Fibroblast of skin of right quadriceps (primary cell): ENCODE results near the gene CABLES2.
A peak's percentile ranks its signal among the peaks of the same experiment; 100 is the strongest.
"Not testable (repeated sequence)": the region's sequence is repeated elsewhere in the genome, so short reads cannot be mapped to it uniquely, and the experiment has no call there.

Source experiments
- DNase-seq: peaks from one replicate; pipeline ENCODE4 v3.0.0-alpha.2; 2013

Gene CABLES2

DNA sequence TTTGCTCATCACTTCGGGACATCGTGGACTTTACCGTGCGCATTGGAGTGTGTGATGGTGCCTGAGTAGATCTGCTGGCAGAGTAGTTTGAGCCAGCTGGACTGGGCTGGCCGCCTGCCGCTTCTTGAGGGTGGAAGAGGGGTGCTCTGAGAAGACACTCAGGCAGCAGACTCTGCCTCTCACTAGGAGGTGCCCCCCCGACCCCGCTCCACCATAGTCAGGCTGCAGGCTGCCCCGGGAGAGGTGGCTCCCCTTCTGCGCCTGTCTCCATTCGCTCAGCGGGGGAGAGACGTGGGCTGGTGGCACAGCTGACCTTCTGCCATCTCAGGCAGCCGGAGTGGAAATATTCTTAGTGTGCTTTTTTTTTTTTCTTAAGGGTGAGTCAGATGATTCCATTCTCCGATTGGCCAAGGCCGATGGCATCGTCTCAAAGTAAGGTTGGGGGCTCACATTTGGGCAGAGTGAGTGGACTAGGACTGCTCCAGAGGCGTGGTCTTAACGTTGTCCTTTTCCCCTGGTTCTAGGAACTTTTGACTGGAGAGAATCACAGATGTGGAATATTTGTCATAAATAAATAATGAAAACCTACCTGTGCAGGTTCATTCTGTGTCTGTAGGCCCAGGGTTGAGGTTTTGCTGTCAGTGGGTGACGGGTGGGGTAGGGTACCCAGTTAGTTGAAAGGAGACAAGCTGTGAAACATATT lies 19.0 kb downstream of the CABLES2 start:
- no peak for DNase-seq

DNA sequence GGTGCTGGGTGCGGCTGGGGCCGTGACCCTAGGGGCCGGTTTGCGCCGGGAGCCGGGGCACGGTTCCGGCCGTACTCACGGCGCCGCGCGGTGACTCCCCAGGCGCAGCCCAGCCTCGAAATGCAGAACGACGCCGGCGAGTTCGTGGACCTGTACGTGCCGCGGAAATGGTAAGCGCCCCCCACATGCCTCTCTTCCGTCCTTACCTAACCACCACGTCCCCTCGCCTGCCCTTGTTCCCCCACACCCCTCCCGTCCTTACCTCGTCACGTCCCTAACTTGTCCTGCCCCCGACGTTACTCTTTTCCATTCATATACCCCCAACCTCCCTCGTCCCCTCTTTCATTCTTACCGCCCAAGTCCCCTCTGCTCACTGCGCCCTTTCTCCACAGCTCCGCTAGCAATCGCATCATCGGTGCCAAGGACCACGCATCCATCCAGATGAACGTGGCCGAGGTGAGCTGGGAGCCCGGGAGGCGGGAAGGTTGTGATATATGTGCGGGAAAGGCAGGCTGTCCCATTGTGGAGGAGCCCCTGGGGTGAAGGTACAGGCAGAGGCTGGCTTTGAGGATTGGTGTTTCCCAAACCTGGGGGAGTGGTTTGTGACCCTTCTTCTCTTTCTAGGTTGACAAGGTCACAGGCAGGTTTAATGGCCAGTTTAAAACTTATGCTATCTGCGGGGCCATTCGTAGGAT lies 19.7 kb downstream of the CABLES2 start:
- DNase-seq = no peak

DNA sequence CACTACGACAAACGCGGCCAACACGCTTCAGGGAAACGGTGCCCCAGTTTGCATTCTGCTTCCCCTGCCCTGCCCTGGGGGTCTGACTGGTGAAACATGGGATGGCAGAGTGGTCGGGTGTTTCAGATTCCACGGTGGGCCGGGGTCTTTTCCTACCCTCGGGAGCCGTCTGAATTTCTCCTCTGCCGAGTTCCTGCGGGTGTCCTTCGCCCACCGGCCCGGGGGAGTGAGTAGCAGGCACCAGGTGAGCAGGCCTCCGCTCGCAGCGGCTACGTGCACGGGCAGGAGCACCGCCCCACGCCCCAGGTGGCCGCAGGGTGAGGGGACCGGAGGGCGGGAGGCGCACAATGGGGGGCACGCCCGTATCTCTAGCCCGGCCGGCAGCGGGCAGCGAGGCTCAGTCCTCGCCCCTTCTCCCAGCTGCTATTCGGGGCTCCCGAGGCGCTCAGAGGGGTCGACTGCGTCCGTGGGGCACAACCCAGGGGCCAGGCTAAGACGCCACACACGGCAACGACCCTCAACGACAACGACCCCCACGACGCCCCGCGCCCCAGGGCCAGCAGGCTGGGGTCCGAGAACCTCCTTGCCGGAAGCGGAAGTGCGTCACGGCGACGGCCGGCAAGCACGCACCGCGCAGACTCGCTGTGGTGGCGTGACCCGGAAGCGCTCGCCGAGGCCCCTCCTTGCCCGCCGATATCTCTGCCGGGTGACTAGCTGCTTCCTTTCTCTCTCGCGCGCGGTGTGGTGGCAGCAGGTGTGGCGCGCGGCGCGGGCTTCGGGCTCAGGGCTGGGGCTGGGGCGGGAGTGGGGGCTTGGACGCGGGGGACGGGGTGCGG lies 20.5 kb downstream of the CABLES2 start, which contains the start of gene RPS21:
TSS of gene RPS21 (plus strand) at position 721 of the 836 bp plus-strand sequence. CDS start 236 bp downstream, outside the sequence.
- peak; percentile 87 for DNase-seq

DNA sequence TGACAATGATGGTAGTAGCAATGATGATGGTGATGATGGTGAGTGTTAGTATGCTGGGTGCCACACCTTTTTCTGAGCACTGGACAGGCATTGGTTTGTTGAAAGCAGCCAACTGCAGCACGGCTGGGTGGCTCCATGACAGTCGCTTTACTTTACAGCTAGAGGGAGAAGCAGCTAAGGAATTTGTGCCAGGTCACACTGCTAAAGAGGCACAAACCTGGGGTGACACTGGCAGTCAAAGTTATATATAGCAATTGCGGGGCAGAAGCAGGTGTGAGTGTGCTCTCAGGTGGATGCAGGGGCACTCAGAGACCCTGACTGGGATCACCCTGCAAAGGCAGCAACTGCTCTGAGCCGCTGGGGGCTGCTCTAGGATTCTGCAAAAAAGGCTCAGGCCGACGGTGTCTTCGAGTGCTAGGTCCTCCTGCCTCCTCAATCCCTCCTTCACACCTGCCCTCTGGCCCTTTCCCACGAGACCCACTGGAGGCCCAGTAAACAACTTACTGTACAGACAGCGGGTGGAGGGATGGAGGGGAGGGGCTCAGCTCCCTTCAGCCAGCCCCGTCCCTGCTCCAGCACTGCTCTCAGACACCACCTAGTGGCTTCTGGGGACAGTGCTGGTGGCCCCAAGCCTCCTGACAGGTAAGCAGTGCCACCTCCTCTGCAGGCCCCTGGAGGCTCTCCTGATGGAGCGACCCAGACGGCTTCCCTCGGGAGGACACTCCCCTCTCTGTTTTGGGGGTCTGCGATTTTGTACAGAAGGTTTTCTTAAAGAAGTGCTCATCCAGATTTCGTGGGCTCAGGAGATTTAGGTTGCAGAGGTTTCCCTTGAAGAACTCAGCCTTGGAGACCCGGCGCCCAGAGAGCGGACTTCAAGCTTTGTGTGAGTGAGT lies 24.5 kb downstream of the CABLES2 start:
- peak; percentile 61 for DNase-seq

DNA sequence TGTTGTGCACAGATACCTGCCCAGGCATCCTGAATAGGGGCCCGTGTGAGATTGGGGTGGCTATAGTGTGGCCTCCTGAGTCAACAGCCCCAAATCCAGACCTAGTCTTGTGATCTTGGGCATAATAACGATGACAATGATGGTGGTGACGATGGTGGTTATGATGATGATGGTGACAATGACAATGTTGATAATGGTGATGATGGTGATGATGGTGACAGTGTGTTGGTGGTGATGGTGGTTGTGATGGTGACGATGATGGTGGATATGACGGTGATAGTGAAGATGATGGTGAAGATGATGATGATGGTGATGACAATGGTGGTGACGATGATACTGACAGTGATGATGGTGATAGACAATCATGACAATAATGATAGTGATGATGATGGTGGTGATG lies 25.2 kb downstream of the CABLES2 start:
- no peak for DNase-seq

DNA sequence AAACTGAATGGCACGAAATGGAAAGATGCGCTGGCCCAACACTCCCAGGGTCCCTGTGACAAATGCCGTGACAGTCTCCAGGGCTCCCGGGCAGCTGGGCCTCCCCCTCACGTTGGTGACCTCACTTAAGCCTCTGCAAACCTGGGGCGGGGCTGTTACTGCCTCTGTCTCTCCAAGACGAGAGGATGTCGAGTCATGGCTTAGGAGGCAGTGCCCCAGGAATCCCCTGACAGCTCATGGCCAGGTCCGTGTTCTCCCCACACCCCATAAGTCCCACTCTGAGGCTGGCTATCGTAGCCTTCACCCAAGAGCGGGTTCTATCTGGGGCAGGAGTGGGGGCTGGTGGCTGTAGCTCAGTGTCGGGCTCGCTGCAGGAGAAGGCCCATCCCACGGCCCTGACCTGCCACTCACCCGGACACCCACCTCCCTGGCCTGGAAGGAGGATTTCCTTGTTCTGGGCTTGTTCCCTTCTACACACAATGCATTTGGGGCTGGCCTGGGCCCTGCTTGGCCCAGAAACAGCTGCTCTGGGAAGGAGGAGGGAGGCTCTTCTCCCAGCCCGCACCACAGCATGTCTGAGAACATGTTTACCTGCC lies 25.8 kb downstream of the CABLES2 start:
- DNase-seq = peak; percentile 65

DNA sequence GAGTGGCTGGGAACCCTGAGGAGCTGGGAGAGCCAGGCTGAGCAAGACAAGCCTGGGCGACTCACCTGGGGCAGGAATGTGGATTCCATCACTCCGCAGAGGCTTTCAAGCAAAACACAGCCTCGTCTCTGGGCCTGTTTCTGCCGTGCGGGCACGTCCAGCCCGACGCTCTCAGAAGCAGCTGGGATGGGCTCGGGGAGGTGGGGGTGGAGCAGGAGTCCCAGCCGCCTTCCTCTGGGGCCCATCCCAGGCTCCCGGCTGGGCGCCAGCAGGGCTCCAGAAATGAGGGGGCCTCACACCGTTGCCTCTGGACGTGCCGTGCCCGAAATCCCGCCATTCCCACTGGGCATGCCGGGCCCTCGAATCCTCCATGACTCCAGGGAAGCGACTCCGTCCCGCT lies 28.9 kb downstream of the CABLES2 start:
- no peak for DNase-seq

DNA sequence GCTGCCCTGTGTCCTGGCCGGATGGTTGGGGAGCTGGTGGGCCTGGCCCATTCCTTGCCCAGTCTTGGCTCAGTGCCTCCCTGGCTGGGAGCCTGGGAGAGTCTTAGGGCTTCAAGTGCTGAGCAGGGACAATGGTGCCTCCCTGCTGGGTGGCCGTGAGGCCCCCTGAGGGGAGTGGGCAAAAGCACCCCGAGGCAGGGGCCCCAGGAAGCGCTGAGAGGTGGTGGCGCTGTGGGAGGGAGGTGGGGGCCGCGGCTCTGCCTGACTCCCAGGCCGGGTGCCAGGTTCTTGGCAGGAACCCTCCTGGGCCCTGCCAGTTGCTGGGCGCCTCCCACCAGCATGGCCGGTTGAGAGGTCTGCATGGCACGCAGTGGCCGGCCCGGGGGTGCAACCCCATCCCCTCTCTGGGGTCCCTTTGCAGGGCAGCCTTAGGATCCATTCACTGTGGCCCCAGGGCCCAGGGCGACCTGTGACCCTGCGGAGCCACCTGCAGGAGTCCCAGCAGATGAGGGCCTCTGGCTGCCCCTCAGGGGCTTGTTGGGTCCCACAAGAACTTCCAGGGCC lies 29.4 kb downstream of the CABLES2 start:
- no peak for DNase-seq

DNA sequence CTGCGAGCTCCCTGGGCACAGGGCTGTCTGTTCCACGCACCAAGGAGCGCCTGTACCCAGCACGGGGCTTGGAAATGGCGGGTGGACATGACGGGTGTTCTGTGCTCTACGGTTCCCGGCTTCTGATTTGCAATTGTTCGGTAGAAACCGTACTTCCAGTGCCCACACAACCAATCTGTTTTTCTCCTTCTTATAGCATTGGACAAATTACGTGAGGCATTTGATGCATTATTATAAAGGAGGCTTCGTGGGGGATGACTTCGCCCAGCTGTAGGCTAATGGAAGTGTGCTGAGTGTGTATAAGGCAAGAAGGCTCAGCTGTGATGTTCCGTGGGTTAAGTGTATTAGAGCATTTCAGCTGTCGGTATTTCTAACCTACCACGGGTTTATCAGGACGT lies 30.0 kb downstream of the CABLES2 start:
- DNase-seq = no peak

DNA sequence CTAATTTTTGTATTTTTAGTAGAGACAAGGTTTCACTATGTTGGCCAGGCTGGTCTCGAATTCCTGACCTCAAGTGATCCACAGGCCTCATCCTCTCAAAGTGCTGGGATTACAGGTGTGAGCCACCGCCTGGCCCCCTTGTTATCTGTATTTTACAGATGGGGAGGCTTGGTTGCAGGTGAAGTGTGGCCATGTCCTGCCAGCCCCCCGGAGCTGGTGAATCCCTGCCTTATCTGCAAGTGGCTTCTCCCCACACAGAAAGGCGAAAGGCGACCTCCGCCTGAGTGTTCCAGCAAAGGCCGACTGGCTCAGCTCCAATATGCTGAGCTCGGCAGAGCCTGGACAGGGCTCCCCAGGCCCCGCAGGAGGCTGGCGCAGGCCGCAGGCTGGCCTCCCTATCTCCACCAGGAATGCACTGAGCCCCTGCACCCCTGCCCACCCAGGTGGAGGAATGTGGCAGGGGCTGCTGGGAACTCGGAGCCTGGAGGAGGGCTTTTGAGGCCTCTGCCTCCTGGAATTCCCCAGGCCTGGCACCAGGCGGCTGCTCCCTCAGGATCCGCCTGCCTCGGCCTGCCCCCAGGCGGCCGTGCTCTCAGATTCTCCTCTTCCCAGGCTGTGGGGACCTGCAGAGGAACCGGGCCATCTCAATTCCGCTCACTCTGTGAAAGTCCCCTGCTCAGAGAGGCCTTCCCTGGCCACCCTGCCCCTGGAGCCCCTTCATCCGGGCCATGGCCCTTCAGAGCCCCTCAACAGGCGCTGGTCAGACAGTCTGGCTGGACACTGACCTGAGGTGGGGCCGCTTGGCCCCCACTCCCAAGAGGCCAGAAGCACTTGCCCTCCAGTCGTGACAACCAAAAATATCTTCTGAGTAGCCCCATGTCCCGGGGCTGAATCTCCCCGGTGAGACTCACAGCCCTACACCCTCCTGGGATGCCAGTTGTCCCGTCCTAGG lies 30.7 kb downstream of the CABLES2 start:
- peak; percentile 57 for DNase-seq

DNA sequence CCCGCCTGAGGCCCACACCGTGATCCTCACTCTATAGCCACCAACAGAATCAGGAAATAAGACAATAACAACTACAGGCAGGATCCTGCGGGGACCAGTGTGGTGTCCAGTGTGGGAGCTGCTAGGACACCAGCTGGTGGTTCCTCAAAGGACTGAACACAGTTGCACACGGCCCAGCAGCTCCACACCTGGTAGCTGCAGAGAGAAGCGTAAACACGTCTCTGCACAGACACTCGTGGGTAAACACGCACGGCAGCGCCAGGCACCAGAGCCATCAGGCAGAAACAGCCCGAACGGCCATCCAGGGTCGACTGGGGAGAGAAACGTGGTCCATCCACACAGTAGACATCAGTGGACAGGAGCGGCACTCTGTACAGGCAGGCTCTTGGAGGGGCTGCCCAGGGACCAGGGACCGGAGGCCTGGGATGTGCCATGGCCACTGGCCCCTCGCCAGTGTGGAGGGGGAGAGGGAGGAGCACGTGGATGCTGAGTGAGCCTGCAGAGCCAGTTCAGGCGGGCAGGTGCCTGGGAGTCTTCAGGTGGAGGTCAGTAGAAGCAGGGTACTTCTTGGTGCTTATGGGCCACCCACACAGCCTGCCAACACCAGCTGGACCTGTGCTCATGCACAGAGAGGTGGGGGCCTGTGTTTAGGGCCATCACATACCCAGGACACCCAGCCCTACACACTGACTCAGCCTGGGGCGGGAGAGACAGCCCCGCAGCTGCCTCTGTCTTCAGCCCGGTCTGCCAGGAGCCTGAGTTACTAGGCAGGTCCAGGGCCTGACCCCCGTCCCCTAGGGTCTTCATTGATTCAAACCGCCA lies 32.5 kb downstream of the CABLES2 start:
- DNase-seq = no peak

DNA sequence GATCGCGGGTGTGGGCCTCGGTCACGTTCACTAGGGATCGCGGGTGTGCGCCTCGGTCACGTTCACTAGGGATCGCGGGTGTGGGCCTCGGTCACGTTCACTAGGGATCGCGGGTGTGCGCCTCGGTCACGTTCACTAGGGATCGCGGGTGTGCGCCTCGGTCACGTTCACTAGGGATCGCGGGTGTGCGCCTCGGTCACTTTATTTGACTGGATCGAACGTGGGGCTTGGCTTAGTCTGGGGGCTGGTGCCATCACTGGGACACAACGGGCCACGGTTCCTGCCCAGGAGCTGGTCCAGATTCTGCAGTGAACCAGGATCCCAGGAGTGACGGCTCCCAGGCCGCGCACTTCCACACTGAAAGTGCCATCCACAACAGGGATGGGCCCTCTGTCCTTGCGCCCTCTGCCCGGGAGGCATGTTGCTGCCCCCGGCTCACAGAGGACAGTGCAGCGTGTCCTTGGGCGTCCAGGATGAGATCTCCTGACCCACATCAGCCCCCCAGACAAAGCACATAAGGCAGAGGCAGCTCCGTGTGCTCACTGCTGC lies 33.4 kb downstream of the CABLES2 start:
- not testable (repeated sequence) for DNase-seq

DNA sequence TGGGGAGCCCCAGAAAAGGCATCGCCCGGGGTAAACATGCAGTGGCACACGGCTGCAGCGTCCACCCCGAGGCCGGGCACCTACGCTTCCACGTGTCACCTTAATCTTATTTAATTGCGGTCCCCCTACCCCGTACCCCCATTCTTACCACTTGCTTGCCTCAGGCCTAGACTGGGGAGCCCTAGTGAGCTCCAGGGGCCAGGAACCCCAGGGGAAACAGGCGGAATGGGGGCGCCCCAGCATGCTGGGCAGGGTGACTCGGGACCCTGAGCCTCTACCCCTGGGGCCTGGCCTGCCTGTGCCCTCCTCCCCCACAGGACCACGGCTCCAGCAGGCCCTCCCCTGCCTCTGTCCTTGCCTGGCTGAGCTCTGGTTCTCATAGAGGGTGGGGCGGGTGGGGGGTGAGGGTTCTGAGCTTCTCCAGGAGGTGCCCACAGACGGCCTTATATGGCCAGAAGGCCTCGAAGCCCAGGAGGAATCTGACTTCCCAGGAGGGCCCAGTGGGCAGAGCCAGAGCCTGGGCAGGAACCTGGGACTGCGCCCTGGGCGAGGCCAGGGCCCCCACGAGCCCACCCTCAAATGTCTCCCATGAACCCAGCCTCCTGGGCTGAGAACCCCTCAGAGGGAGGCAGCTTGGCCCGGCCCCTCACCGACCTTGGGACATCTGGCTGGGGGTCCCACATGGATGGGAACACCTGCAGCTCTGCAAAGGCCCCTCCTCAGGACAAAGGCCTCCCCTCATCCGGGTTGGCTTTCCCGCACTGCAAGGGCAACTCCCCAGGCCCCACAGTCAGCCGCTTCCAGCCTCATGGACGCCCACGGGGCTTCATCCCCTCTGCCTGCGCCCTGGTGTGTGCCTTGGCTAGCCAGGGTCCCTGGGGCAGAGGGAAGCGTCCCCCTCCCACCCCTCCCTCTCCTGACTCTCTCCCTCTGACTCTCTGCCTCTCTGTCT lies 34.8 kb downstream of the CABLES2 start:
- no peak for DNase-seq

DNA sequence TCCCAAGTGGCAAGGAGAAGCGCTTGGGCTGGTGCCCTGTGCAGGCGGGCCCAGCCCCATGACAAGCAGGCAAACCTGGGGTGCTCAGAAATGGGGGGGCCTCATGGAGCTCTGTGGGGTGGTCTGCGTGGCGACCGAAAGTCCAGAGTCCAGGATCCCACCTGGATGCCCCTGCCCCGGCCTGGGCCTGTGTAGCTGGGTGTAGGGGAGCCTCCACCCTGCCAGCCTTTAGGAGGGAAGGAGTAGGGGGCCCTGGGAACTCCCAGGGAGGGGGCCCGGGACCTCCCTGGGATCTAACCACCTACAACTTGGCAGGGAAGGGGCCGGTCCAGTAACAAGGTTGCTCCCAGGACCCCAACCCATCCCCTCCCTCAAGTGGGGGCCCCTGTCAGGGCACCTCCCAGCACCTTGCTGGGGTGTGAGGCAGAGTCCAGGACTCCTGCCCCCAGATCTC lies 35.5 kb downstream of the CABLES2 start:
- no peak for DNase-seq

DNA sequence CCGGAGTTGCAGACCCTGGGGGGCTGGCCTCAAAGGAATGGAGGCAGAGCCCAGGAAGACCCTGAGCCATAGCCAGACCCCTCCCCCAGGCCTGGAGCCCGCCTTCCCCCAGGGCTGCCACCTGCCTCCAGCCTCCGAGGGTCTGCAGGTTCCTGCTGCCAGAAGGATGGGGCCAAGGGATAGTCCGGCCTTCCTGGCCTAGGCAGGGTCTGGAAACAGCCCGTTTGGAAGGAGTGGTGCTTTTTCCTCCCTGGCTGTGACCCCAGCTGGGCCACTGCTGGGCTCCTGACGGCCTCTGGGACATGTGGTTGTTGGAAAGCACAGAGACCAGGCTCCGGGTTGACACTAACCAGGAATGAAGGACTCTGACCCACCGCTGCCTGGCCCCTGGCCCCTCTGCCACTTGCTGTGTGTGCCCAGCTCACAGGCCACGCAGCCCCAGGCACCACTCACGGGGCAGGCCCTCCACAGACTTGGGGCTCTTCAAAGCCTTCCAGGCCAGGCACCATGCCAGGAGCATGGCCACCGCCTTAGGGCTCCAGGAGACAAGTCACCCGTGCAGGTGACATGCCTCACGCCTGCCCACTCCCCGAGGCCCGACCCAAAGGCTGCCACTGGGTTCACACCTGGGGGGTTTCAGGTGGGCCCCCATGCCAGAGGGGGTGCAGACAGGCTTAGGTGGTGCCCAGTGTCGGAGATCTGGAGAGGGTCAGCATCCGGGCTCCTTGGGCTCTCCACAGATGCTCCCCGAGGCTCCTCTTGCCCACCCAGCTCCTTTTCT lies 36.1 kb downstream of the CABLES2 start:
- DNase-seq = no peak

DNA sequence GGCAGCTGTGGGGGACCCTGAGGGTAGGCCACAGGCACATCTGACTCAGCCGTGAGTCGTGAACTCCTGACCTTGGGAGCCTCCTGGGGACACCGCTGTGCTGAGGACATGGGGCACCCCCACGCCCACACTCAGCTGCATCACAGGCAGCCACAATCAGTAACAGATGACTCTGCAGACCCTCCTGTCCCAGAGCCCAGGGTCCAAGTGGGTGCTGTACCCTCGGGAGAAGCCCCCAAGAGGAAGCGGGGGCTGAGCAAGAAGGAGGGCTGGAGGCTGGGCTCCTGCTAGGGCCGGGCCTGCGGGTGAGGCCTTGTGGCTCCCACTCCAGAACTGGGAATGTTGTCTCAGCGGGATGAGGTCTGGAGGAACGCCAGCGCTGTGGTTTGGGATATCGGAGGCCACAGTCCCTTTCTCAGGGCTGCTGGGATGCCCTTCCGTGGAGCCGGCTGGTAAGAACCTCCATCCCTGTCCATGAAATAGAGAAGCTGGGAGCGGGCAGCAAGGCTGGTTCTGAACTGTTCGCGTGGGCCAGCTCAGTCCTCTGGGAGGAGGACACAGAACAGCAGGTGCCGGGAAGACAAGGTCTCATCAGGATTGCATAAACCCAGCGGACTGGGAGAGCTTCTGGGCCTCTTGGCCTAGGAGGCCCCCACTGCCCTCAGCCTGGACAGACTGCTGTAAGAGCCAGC lies 36.8 kb downstream of the CABLES2 start:
- peak; percentile 86 for DNase-seq

DNA sequence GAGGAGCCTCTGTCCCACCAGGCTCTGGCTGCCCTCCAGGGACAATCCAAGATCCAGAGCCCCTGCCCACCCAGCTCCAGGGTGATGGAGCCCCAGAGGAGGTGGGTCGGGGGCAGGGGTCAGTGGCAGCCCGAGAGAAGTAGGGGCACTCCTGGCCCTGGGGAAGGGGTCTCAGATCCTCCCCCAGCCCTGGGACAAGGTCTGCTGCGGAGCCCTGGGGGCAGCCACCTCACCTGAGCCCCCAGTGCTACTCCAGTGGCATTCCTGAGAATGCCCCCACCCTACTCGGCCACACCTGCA lies 37.3 kb downstream of the CABLES2 start:
- no peak for DNase-seq
